GM12878 (cell line): ENCODE results near the gene ACOT7. TPM values are rescaled to one million over a fixed set of nuclear protein-coding genes. Genes with fewer than 3 reads are reported as not detected.

ENCODE experiments used
- ATAC-seq: fragments of 200-7000 bp; cut with Tn5 transposase; 3 replicates; pipeline ENCODE4 v1.9.1; 2020; ENCODE audit warnings: mild to moderate bottlenecking, moderate library complexity
- BruUV-seq: library from RNA; stranded (reverse); fragments of 400-500 nt; replicated peaks from 2 replicates; lab custom pipeline; 2021; lab: Mats Ljungman, UMichigan
- CTCF ChIA-PET: fragments of 300-600 bp; sonication (Branson Sonifier 250); formaldehyde crosslinking; extraction: SDS; loops from one replicate; lab custom pipeline; 2021; ENCODE audit warnings: inconsistent platforms; lab: Yijun Ruan, JAX
- POLR2A ChIA-PET: fragments of 350-600 bp; formaldehyde crosslinking; extraction: SDS; loops from one replicate; lab custom pipeline; 2021; ENCODE audit warnings: inconsistent platforms; lab: Charles Lee
- RAD21 ChIA-PET: fragments of 300-600 bp; sonication (Branson Sonifier 250); formaldehyde crosslinking; loops from one replicate; lab custom pipeline; 2023; ENCODE audit warnings: antibody characterized with exemption; ENCODE audit not compliant: unreplicated experiment; lab: Charles Lee
- SMC1A ChIA-PET: fragments of 300-600 bp; sonication (Branson Sonifier 250); formaldehyde crosslinking; loops from one replicate; lab custom pipeline; 2023; ENCODE audit not compliant: unreplicated experiment, uncharacterized antibody; lab: Charles Lee
- DNase-seq: peaks from one replicate; pipeline ENCODE4 v3.0.0-alpha.2; 2011; ENCODE audit warnings: low read depth, low spot score
- FAIRE-seq: peaks from 3 replicates; lab custom pipeline; 2011; peaks lifted over from hg19 to GRCh38; lab: Jason Lieb, UNC
- H2AFZ ChIP-seq: 2 replicates; pipeline ENCODE4 v1.6.0; 2011; ENCODE audit warnings: low read depth, low read length, control low read depth; ENCODE audit not compliant: control insufficient read depth
- H3K27ac ChIP-seq: 2 replicates; pipeline ENCODE4 v1.5.1; 2011; ENCODE audit warnings: control low read depth; ENCODE audit not compliant: control insufficient read depth, insufficient read depth
- H3K27me3 ChIP-seq, 2 experiments: replicated peaks in 1 of 2; 2 replicates each; pipeline versions ENCODE4 v1.6.0 to v1.6.1; 2011; ENCODE audit warnings: low read length in 1 of 2; ENCODE audit not compliant: control insufficient read depth in 2 of 2, insufficient read depth in 2 of 2
- H3K36me3 ChIP-seq, 2 experiments: 2 replicates each; pipeline ENCODE4 v1.5.1; 2011; ENCODE audit warnings: low read length in 1 of 2; ENCODE audit not compliant: control insufficient read depth in 2 of 2, insufficient read depth in 2 of 2
- H3K4me1 ChIP-seq: 2 replicates; pipeline ENCODE4 v1.6.1; 2011; ENCODE audit warnings: mild to moderate bottlenecking, low read length, moderate library complexity, mixed read lengths; ENCODE audit not compliant: control insufficient read depth, insufficient read depth
- H3K4me2 ChIP-seq: 2 replicates; pipeline ENCODE4 v1.6.0; 2011; ENCODE audit warnings: control low read depth; ENCODE audit not compliant: control insufficient read depth, insufficient read depth
- H3K4me3 ChIP-seq: fragments of 200-600 bp; sonication (generic); 2 replicates; pipeline ENCODE4 v1.5.1; 2016
- H3K79me2 ChIP-seq: 2 replicates; pipeline ENCODE4 v1.6.0; 2011; ENCODE audit warnings: low read length; ENCODE audit not compliant: control insufficient read depth, insufficient read depth
- H3K9ac ChIP-seq: 2 replicates; pipeline ENCODE4 v1.8.0; 2011; ENCODE audit warnings: low read length, control low read depth, mixed read lengths; ENCODE audit not compliant: control insufficient read depth, insufficient read depth
- H3K9me3 ChIP-seq: replicated peaks from 3 replicates; pipeline ENCODE4 v1.5.1; 2011; ENCODE audit warnings: mild to moderate bottlenecking, low read length; ENCODE audit not compliant: control insufficient read depth, insufficient read depth
- H4K20me1 ChIP-seq: 2 replicates; pipeline ENCODE4 v1.6.0; 2011; ENCODE audit not compliant: control insufficient read depth, insufficient read depth
- BMI1 ChIP-seq: fragments of 450-650 bp; IDR thresholded peaks from 2 replicates; pipeline ENCODE4 v1.6.1; 2016; ENCODE audit warnings: mild to moderate bottlenecking, moderate library complexity, borderline replicate concordance
- CHD2 ChIP-seq: IDR thresholded peaks from 2 replicates; pipeline ENCODE4 v1.6.1; 2011; ENCODE audit warnings: low read depth, low read length, improper control_type of control experiment, borderline replicate concordance
- CHD4 ChIP-seq: fragments of 200-600 bp; sonication (generic); IDR thresholded peaks from 2 replicates; pipeline ENCODE4 v1.6.1; 2016; ENCODE audit warnings: mild to moderate bottlenecking
- CREM ChIP-seq: IDR thresholded peaks from 2 replicates; pipeline ENCODE4 v1.6.1; 2014; ENCODE audit warnings: antibody characterized with exemption, low read depth
- ELK1 ChIP-seq: IDR thresholded peaks from 2 replicates; pipeline ENCODE4 v1.6.1; 2012; ENCODE audit warnings: low read depth, low read length, improper control_type of control experiment
- EZH2 ChIP-seq: IDR thresholded peaks from 2 replicates; pipeline ENCODE4 v1.6.1; 2012; ENCODE audit warnings: low read depth, mild to moderate bottlenecking, control low read depth, inconsistent platforms, low read length, borderline replicate concordance; ENCODE audit not compliant: control insufficient read depth
- FOS ChIP-seq: IDR thresholded peaks from 3 replicates; pipeline ENCODE4 v1.6.1; 2011; ENCODE audit warnings: borderline replicate concordance; ENCODE audit not compliant: insufficient read length; ENCODE audit errors: extremely low read depth
- IRF3 ChIP-seq: fragments of 450-650 bp; IDR thresholded peaks from 2 replicates; pipeline ENCODE4 v1.6.1; 2014; ENCODE audit warnings: mild to moderate bottlenecking
- KLF5 ChIP-seq: fragments of 450-650 bp; IDR thresholded peaks from 2 replicates; pipeline ENCODE4 v1.6.1; 2014; ENCODE audit warnings: mild to moderate bottlenecking; ENCODE audit not compliant: partially characterized antibody
- MEF2B ChIP-seq: fragments of 450-650 bp; IDR thresholded peaks from 2 replicates; pipeline ENCODE4 v1.6.1; 2018; ENCODE audit warnings: mild to moderate bottlenecking, moderate library complexity; ENCODE audit not compliant: partially characterized antibody, poor library complexity, severe bottlenecking
- NFYB ChIP-seq: IDR thresholded peaks from 2 replicates; pipeline ENCODE4 v1.6.1; 2011; ENCODE audit warnings: low read depth, mild to moderate bottlenecking, low read length, improper control_type of control experiment, moderate library complexity; ENCODE audit not compliant: insufficient read depth
- POU2F2 ChIP-seq: IDR thresholded peaks from 3 replicates; pipeline ENCODE4 v1.6.1; 2011; ENCODE audit warnings: low read depth, mild to moderate bottlenecking, low read length, borderline replicate concordance
- RB1 ChIP-seq: fragments of 450-650 bp; formaldehyde crosslinking; IDR thresholded peaks from 2 replicates; pipeline ENCODE4 v1.6.1; 2017; ENCODE audit warnings: mild to moderate bottlenecking, borderline replicate concordance
- RELA ChIP-seq: fragments of 450-650 bp; IDR thresholded peaks from 2 replicates; pipeline ENCODE4 v1.8.0; 2014; ENCODE audit warnings: borderline replicate concordance; ENCODE audit not compliant: partially characterized antibody
- TCF3 ChIP-seq: IDR thresholded peaks from 2 replicates; pipeline ENCODE4 v1.6.1; 2012; ENCODE audit warnings: low read depth, mild to moderate bottlenecking, low read length, borderline replicate concordance; ENCODE audit not compliant: insufficient read depth
- ZNF207 ChIP-seq: fragments of 450-650 bp; IDR thresholded peaks from 2 replicates; pipeline ENCODE4 v1.6.1; 2014; ENCODE audit warnings: antibody characterized with exemption, mild to moderate bottlenecking, borderline replicate concordance
- whole genome bisulfite sequencing: methylation state at CpG from one replicate; pipeline ENCODE4 v1.1.6; 2016; ENCODE audit warnings: low lambda C conversion rate; ENCODE audit not compliant: insufficient replicate concordance, insufficient coverage; ENCODE audit errors: missing lambda C conversion rate; 5-methylcytosine and 5-hydroxymethylcytosine counted together
- in situ Hi-C: fragments of 300-500 bp; cut with MboI; formaldehyde crosslinking; loops from 9 replicates; pipeline ENCODE4 v1.14.3; 2018; ENCODE audit warnings: mixed read lengths
- intact Hi-C: fragments of 100-400 bp; cut with micrococcal nuclease; formaldehyde crosslinking; loops from one replicate; pipeline ENCODE4 v1.14.2; 2022; ENCODE audit not compliant: unreplicated experiment
- polyA plus RNA-seq, 11 experiments: library from polyadenylated mRNA; depleted of rRNA in 4 of 11; unstranded in 6 of 11; stranded (reverse) in 5 of 11; fragments of >200 nt; fragmentation: Nextera tagmentation in 4 of 11; fragmentation: Illumina TruSeq in 1 of 11; extraction: Ambion mirVana in 4 of 11; extraction: Trizol in 1 of 11; gene quantifications; 1 replicate in 1 of 11; 2 replicates in 10 of 11; pipeline versions ENCODE4 v1.2.1 to v1.2.3, GENCODE V29; 2011 to 2016; ENCODE audit warnings: inconsistent platforms in 2 of 11, missing spikeins in 2 of 11, low read depth in 1 of 11
- total RNA-seq, 4 experiments: library from RNA; depleted of rRNA in 3 of 4; stranded (reverse); fragments of >200 nt in 3 of 4; fragmentation: Illumina TruSeq in 1 of 4; extraction: Trizol in 1 of 4; gene quantifications; 2 replicates each; pipeline versions ENCODE4 v1.2.1 to v1.2.3, GENCODE V29; 2013 to 2021

ACOT7 gene
- total and polyA plus RNA-seq, 10 of the 15 experiments (the other 5 are each of a cell fraction or from before 2014, with no cell fraction given): 8.9 to 206 (median 61.2) TPM

DNA sequence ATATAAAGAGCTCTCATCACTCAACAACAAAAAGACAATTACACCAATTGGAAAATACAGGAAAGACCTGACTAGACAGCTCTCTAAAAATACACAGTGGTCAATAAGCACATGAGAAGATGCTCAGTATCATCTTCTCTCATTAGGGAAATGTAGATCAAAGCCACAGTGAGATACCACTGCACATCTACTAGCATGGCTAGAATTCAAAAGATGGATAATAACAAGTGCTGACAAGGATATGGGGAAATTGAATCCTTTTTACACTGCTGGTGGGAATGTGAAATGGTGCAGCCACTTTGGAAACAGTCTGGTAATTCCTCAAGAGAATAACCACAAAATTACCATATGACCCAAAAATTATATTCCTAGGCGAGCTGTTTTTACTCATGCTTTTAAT lies 9.4 kb downstream of the ACOT7 start:
- H4K20me1 ChIP-seq: no peaks in the 10 kb centered on the region
- FAIRE-seq: no peak
- H3K4me1 ChIP-seq: no peaks in the 10 kb centered on the region
- DNase-seq: no peak
- SMC1A ChIA-PET: interaction anchor here (0.8 to 2.2 kb wide), 5 partner anchors 10 to 24 kb away, joined by 3 to 8 read pairs (median 5); no protein-coding TSS in a partner anchor
- BruUV-seq: no TSS peak
- in situ Hi-C loops (no loop called here), intact Hi-C loops (no loop called here)
- no peak overlapping the region for H3K27ac ChIP-seq
- no peaks in the 10 kb centered on the region for H3K27me3 ChIP-seq
- H3K9me3 ChIP-seq: no peaks in the 10 kb centered on the region
- H3K36me3 ChIP-seq: peaks cover 0 to 1% of the 10 kb centered on the region in 2 experiments; a peak in 1 of 4 replicates
- RAD21 ChIA-PET: no interaction called here
- no peak overlapping the region for H3K4me2 ChIP-seq
- ATAC-seq: no peak
- TF ChIP-seq FOS: no peak
- H3K9ac ChIP-seq: no peak overlapping the region
- no peak overlapping the region for H2AFZ ChIP-seq
- H3K4me3 ChIP-seq: no peak overlapping the region
- CTCF ChIA-PET: interaction anchor here (1.6 kb wide), 1 partner anchor 10 kb away, joined by 4 read pairs; the partner anchor contains the start of gene ACOT7
- peaks cover 11% of the 10 kb centered on the region for H3K79me2 ChIP-seq
- WGBS: 57% methylated on average over 1 of the region's 1 CpG
- POLR2A ChIA-PET: interaction anchor here (0.6 to 1.3 kb wide), 2 partner anchors 9 to 74 kb away, joined by 3 to 4 read pairs; partner anchors contain the start of gene ACOT7

- DNase-seq (no peak), FAIRE-seq (no peak), ATAC-seq (no peak)
- Histone ChIP-seq H3K79me2 (peaks cover 6% of the 10 kb centered on the region), H3K36me3 (peaks cover 0 to 1% of the 10 kb centered on the region in 2 experiments; a peak in 1 of 4 replicates), H3K4me3 (no peak overlapping the region), H2AFZ (no peak overlapping the region), H3K4me2 (no peak overlapping the region), H3K9me3 (no peaks in the 10 kb centered on the region), H3K27ac (no peak overlapping the region), H3K9ac (no peak overlapping the region), H3K27me3 (no peaks in the 10 kb centered on the region), H3K4me1 (no peaks in the 10 kb centered on the region), H4K20me1 (no peaks in the 10 kb centered on the region)
- ChIA-PET CTCF (interaction anchor here (1.6 kb wide), 1 partner anchor 27 kb away, joined by 3 read pairs; no protein-coding TSS in a partner anchor), SMC1A (interaction anchor here (0.7 to 1.3 kb wide), 2 partner anchors 15 to 20 kb away, joined by 3 read pairs; no protein-coding TSS in a partner anchor), RAD21 (no interaction called here), POLR2A (no interaction called here)
- WGBS: 91% methylated on average over 7 of the region's 7 CpGs
- BruUV-seq: no TSS peak
- in situ Hi-C loops: no loop called here
- intact Hi-C loops: no loop called here
- TF ChIP-seq TCF3: no peak
- TF ChIP-seq RELA: no peak
- TF ChIP-seq RB1: no peak
- no peak for TF ChIP-seq BMI1
- no peak for TF ChIP-seq NFYB
- TF ChIP-seq CHD2: no peak
- no peak for TF ChIP-seq EZH2
- TF ChIP-seq CREM: no peak
- no peak for TF ChIP-seq POU2F2
- no peak for TF ChIP-seq ZNF207
- TF ChIP-seq ELK1: no peak
- TF ChIP-seq CHD4: no peak
- TF ChIP-seq KLF5: no peak
- no peak for TF ChIP-seq IRF3
- no peak for TF ChIP-seq MEF2B
These were observed 13.5 kb downstream of the ACOT7 start for GRCh38 chr1:6380037-6380436.
